ENCODE results near the gene SLIT3. TPM values are rescaled to one million over a fixed set of nuclear protein-coding genes. Genes with fewer than 3 reads are reported as not detected.

Gene SLIT3
- total RNA-seq, 2 experiments from 2014 or later, result 1.8 to 2.1 TPM

DNA sequence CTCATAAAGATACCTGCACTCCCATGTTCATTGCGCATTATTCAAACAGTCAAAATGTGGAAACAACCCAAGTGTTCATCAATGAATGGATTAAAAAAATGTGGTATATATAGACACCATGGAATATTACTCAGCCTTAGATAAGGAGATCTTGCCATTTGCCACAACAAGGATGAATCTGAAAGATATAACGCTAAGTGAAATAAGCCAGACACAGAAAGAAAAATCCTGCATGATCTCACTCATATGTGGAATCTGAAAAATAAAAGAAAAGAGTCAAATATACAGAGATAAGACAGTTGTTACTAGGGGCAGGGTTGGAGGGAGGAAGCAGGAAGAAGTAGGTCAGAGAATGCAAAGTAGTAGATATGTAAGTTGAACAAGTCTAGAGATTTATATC, 17.6 kb upstream of the SLIT3 start:
- no peaks in the 10 kb centered on the region for H3K4me1 Mint-ChIP-seq (ENCODE audit: low read depth)
- H3K36me3 Mint-ChIP-seq, result no peaks in the 10 kb centered on the region
- ChIA-PET POLR2A (no interaction called here), CTCF (no interaction called here)
- intact Hi-C loops (cut with micrococcal nuclease), result no loop called here
- peaks cover 7% of the 10 kb centered on the region for H3K27me3 Mint-ChIP-seq
- DNase-seq, result no peak
- no peak overlapping the region for H3K4me3 Mint-ChIP-seq
- no peak overlapping the region for H3K27ac Mint-ChIP-seq
- no peaks in the 10 kb centered on the region for H3K9me3 Mint-ChIP-seq

DNA sequence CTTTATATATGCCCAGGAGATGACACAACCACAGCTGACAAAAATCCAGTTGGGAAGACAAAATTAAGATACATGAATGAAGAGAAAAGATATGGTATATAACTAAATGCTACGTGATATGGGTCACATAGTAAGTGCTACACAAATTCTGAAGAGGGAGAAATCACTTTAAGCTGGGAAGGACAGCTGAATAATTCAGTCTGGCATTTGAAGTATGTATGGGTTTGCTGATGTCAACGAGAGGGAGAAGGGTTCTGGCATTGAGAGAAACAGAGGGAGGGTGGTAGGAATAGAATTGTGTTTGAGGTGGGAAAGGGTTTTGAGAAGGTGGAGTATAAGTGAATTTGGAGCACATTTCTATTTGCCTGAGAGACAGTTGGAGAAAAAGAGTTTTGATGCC, 6.7 kb upstream of the SLIT3 start:
- intact Hi-C loops (cut with micrococcal nuclease), result no loop called here
- Mint-ChIP-seq H3K4me3 (no peak overlapping the region), H3K36me3 (no peaks in the 10 kb centered on the region), H3K27me3 (peaks cover 29% of the 10 kb centered on the region), H3K4me1 (ENCODE audit: low read depth) (no peaks in the 10 kb centered on the region), H3K27ac (no peak overlapping the region), H3K9me3 (no peaks in the 10 kb centered on the region)
- POLR2A ChIA-PET, result no interaction called here
- CTCF ChIA-PET, result no interaction called here
- no peak for DNase-seq

DNA sequence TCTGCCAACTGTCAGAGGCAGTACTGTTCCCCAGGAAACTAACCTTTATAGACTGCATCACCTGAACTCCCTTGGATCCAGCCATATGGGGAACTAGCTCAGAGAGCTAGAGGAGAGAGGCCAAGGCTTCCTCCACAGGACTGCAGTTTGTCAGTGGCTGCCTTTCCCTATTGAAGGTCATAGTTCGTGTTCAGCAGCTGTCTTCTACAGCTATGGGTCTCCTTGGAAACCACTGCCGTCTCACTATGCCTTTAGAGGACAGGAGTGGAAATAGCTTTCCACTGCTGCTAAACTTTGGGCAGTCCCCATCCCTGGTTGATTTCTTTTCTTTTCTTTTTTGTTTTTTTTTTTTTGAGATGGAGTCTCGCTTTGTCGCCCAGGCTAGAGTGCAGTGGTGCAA, 4.4 kb upstream of the SLIT3 start:
- Mint-ChIP-seq H3K4me1 (ENCODE audit: low read depth) (peaks cover 14% of the 10 kb centered on the region), H3K36me3 (no peaks in the 10 kb centered on the region), H3K27ac (no peak overlapping the region), H3K27me3 (peaks cover 42% of the 10 kb centered on the region), H3K4me3 (no peak overlapping the region), H3K9me3 (no peaks in the 10 kb centered on the region)
- DNase-seq, result no peak
- CTCF ChIA-PET, result no interaction called here
- POLR2A ChIA-PET, result no interaction called here
- intact Hi-C loops (cut with micrococcal nuclease), result no loop called here

DNA sequence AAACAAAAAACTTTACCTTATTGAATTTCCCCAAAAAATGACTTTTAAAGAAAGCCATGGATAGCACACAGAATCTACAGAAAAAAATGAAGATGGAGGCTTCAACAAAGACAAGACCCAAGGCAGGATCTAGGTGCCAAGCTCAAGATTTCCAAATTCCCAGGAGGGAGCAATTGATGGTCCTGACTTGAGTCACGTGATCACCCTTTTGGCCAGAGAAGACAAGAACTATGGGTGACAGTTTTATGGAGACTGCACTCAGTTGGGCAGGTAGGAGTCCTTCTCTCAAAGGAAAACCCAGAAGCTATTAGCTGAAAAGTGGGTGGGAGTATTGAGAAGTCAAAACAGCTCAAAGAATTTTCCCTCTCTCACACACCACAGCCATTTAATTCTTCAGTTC, 3.2 kb upstream of the SLIT3 start:
- ChIA-PET CTCF (no interaction called here), POLR2A (no interaction called here)
- no peaks in the 10 kb centered on the region for H3K36me3 Mint-ChIP-seq
- H3K27me3 Mint-ChIP-seq, result peaks cover 51% of the 10 kb centered on the region
- H3K9me3 Mint-ChIP-seq, result no peaks in the 10 kb centered on the region
- intact Hi-C loops (cut with micrococcal nuclease), result no loop called here
- H3K4me1 Mint-ChIP-seq (ENCODE audit: low read depth), result peaks cover 14% of the 10 kb centered on the region
- no peak overlapping the region for H3K4me3 Mint-ChIP-seq
- DNase-seq, result no peak
- H3K27ac Mint-ChIP-seq, result no peak overlapping the region

GRCh38 chr5:169303119-169303515, 2.2 kb upstream of the SLIT3 start:
- Mint-ChIP-seq H3K36me3 (no peaks in the 10 kb centered on the region), H3K27me3 (peaks cover 58% of the 10 kb centered on the region), H3K4me3 (no peak overlapping the region), H3K4me1 (ENCODE audit: low read depth) (peaks cover 14% of the 10 kb centered on the region), H3K9me3 (no peaks in the 10 kb centered on the region), H3K27ac (no peak overlapping the region)
- no peak for DNase-seq
- ChIA-PET POLR2A (no interaction called here), CTCF (interaction anchor here (0.6 to 1.5 kb wide), 4 partner anchors 11 to 363 kb away, joined by 3 to 5 read pairs (median 4); no protein-coding TSS in a partner anchor)
- intact Hi-C loops (cut with micrococcal nuclease), result no loop called here

DNA sequence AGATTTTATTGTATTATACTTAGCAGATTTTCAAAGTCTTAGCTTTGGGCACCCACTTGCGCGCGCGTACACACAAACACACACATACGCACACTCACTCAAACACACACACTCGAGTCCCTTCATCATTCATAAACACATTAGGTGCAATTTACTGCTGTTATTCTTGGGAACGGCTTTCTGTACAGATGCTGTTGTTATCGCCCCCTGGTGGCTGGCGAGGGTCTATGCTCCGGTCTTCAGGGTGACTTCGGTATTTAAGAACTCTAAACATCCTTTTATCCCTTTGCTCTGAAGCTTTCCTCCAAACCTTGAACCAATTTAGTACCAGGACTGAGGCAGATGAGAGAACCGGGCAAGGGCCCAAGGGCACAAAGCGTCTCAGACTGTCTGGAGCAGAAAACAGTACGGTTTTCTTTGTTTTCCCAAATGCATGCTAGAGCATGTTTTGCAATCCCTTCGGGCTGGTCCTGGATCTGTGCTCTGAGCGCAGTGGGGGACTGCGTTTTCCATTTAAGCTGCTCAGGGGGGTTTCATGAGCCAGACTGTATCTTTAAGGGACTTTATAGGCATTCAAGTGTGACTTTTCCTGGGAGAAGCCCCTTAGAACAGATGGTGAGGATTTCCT, 1.7 kb upstream of the SLIT3 start:
- DNase-seq, result peak; percentile 72
- peaks cover 14% of the 10 kb centered on the region for H3K4me1 Mint-ChIP-seq (ENCODE audit: low read depth)
- no peaks in the 10 kb centered on the region for H3K36me3 Mint-ChIP-seq
- H3K9me3 Mint-ChIP-seq, result no peaks in the 10 kb centered on the region
- intact Hi-C loops (cut with micrococcal nuclease), result loop anchor here (1.0 kb wide), 4 partner anchors 279 to 623 kb away; no protein-coding TSS in a partner anchor
- no peak overlapping the region for H3K4me3 Mint-ChIP-seq
- POLR2A ChIA-PET, result no interaction called here
- H3K27me3 Mint-ChIP-seq, result peaks cover 56% of the 10 kb centered on the region
- CTCF ChIA-PET, result interaction anchor here (0.6 to 1.5 kb wide), 6 partner anchors 10 to 362 kb away, joined by 3 to 5 read pairs (median 4); no protein-coding TSS in a partner anchor
- no peak overlapping the region for H3K27ac Mint-ChIP-seq

GRCh38 chr5:169301986-169302385, 1.0 kb upstream of the SLIT3 start:
- H3K27ac Mint-ChIP-seq, result no peak overlapping the region
- no peak overlapping the region for H3K4me3 Mint-ChIP-seq
- H3K27me3 Mint-ChIP-seq, result peaks cover 56% of the 10 kb centered on the region
- H3K4me1 Mint-ChIP-seq (ENCODE audit: low read depth), result peaks cover 14% of the 10 kb centered on the region
- POLR2A ChIA-PET, result no interaction called here
- no peak for DNase-seq
- H3K36me3 Mint-ChIP-seq, result no peaks in the 10 kb centered on the region
- H3K9me3 Mint-ChIP-seq, result no peaks in the 10 kb centered on the region
- CTCF ChIA-PET, result interaction anchor here (0.6 to 1.1 kb wide), 4 partner anchors 313 to 672 kb away, joined by 3 to 4 read pairs (median 3); no protein-coding TSS in a partner anchor
- intact Hi-C loops (cut with micrococcal nuclease), result loop anchor here (1.0 kb wide), 4 partner anchors 279 to 623 kb away; no protein-coding TSS in a partner anchor

GRCh38 chr5:169301386-169301934, 521 bp upstream of the SLIT3 start:
- no peak overlapping the region for H3K4me3 Mint-ChIP-seq
- H3K36me3 Mint-ChIP-seq, result no peaks in the 10 kb centered on the region
- no peak overlapping the region for H3K27ac Mint-ChIP-seq
- CTCF ChIA-PET, result interaction anchor here (0.6 to 1.1 kb wide), 3 partner anchors 314 to 672 kb away, joined by 3 read pairs; no protein-coding TSS in a partner anchor
- peaks cover 14% of the 10 kb centered on the region for H3K4me1 Mint-ChIP-seq (ENCODE audit: low read depth)
- no peak for DNase-seq
- H3K9me3 Mint-ChIP-seq, result no peaks in the 10 kb centered on the region
- intact Hi-C loops (cut with micrococcal nuclease), result no loop called here
- H3K27me3 Mint-ChIP-seq, result peaks cover 56% of the 10 kb centered on the region
- POLR2A ChIA-PET, result no interaction called here

GRCh38 chr5:169299663-169300467, 1.1 kb downstream of the SLIT3 start:
- intact Hi-C loops (cut with micrococcal nuclease), result no loop called here
- DNase-seq, result no peak
- H3K4me1 Mint-ChIP-seq (ENCODE audit: low read depth), result peaks cover 14% of the 10 kb centered on the region
- H3K27ac Mint-ChIP-seq, result no peak overlapping the region
- H3K9me3 Mint-ChIP-seq, result no peaks in the 10 kb centered on the region
- H3K4me3 Mint-ChIP-seq, result no peak overlapping the region
- ChIA-PET POLR2A (no interaction called here), CTCF (no interaction called here)
- H3K36me3 Mint-ChIP-seq, result no peaks in the 10 kb centered on the region
- H3K27me3 Mint-ChIP-seq, result peaks cover 50% of the 10 kb centered on the region

- Mint-ChIP-seq H3K27ac (no peak overlapping the region), H3K9me3 (no peaks in the 10 kb centered on the region), H3K36me3 (no peaks in the 10 kb centered on the region), H3K4me1 (ENCODE audit: low read depth) (peaks cover 14% of the 10 kb centered on the region), H3K27me3 (peaks cover 46% of the 10 kb centered on the region), H3K4me3 (no peak overlapping the region)
- ChIA-PET POLR2A (no interaction called here), CTCF (no interaction called here)
- DNase-seq, result no peak
- intact Hi-C loops (cut with micrococcal nuclease), result no loop called here
These were observed 1.7 kb downstream of the SLIT3 start for GRCh38 chr5:169299191-169299662.

- Mint-ChIP-seq H3K27me3 (peaks cover 37% of the 10 kb centered on the region), H3K9me3 (no peaks in the 10 kb centered on the region), H3K36me3 (no peaks in the 10 kb centered on the region), H3K4me3 (no peak overlapping the region), H3K4me1 (ENCODE audit: low read depth) (peaks cover 14% of the 10 kb centered on the region), H3K27ac (no peak overlapping the region)
- no peak for DNase-seq
- intact Hi-C loops (cut with micrococcal nuclease), result no loop called here
- ChIA-PET CTCF (no interaction called here), POLR2A (no interaction called here)
These were observed 2.7 kb downstream of the SLIT3 start for GRCh38 chr5:169298193-169298592.

- ChIA-PET CTCF (no interaction called here), POLR2A (no interaction called here)
- Mint-ChIP-seq H3K27me3 (peaks cover 23% of the 10 kb centered on the region), H3K4me3 (no peak overlapping the region), H3K4me1 (ENCODE audit: low read depth) (peaks cover 4% of the 10 kb centered on the region), H3K36me3 (no peaks in the 10 kb centered on the region), H3K9me3 (no peaks in the 10 kb centered on the region), H3K27ac (no peak overlapping the region)
- intact Hi-C loops (cut with micrococcal nuclease), result no loop called here
- no peak for DNase-seq
These were observed 4.4 kb downstream of the SLIT3 start for GRCh38 chr5:169296419-169297143.

All from activated CD4-positive, alpha-beta memory T cell treated with anti-CD3 and anti-CD28 coated beads for 36 hours (primary cell).